KBM-7 (cell line): ENCODE measurements around the gene MTMR3.
"Not testable (repeated sequence)": the region's sequence is repeated elsewhere in the genome, so short reads cannot be mapped to it uniquely, and the experiment has no call there.

ENCODE experiments used
- DNase-seq: peaks from one replicate; pipeline ENCODE4 v3.0.0-alpha.2; 2015
- in situ Hi-C: fragments of 300-500 bp; cut with MboI; formaldehyde crosslinking; loops from 2 replicates; pipeline ENCODE4 v1.14.3; 2020; ENCODE audit warnings: low sequenced_read_pairs, low pct_unique_long_range_greater_than_20kb, mixed read lengths

The MTMR3 gene

DNA sequence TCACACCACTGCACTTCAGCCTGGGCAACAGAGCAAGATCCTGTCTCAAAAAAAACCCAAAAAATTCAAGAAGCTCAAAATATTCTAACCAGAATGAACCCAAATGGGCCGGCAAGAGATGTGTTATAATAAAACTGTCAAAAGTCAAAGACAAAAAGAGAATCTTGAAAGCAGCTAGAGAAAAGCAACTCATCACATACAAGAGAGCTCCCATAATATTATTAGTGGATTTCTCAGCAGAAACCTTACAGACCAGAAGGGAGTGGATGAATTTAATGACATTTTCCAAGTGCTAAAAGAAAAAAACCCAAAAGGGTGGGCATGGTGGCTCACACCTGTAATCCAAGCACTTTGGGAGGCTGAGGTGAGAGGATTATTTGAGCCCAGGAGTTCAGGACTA, 174.4 kb downstream of the MTMR3 start:
- in situ Hi-C loops = no loop called here
- DNase-seq = no peak

DNA sequence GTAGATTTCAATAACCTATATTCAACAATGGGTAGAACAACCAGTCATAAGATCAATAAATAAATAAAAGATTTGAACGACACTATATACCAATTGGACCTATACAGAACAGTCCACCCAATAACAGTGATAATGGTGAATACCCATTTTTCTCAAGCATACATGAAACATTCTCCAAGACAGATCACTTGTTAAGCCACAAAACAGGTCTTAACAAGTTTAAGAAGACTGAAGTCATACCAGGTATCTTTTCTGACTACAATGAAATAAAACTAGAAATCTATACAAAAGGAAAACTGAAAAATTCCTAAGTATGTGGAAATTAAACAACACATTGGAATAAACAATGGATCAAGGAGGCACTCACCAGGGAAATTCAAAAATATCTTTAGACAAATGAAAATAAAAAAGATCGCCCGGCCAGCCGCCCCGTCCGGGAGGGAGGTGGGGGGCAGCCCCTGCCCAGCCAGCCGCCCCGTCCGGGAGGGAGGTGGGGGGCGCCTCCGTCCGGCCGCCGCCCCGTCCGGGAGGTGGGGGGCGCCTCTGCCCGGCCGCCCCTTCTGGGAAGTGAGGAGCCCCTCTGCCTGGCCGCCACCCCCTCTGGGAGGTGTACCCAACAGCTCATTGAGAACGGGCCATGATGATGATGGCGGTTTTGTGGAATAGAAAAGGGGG, 176.5 kb downstream of the MTMR3 start:
- DNase-seq, in situ Hi-C loops: not testable (repeated sequence)

DNA sequence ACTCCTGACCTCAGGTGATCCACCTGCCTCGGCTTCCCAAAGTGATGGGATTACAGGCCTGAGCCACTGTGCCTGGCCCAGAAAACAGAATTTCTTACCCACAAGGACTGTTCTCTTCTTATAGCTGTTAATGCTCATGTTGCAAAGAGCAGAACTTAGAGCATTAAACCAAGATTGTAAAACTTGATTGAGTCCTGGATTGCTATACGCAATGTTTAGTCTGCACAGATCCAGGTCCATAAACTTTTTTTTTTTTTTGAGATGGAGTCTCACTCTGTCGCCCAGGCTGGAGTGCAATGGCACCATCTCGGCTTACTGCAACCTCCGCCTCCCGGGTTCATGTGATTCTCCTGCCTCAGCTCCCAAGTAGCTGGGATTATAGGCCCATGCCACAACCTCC, 178.1 kb downstream of the MTMR3 start:
- in situ Hi-C loops, DNase-seq: not testable (repeated sequence)

DNA sequence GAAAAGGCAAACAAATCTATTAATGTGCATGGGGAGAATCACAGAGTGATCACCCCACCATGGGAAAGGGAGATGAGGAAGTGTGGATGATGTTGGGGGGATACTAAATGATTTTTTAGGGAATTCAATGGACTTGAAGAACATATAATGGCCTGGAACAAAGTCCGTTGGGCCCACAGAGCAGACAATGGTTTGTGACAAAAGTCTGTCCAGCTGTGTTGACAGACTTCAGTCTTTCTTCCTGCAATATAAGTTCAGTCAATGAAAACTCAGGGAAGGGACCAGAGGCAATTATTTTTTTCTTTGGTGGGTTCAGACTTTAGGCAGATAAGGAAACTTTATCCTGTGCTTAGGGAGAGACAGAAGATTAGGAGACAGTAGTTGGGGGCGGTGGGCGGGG, 179.3 kb downstream of the MTMR3 start:
- DNase-seq = no peak
- in situ Hi-C loops = no loop called here

DNA sequence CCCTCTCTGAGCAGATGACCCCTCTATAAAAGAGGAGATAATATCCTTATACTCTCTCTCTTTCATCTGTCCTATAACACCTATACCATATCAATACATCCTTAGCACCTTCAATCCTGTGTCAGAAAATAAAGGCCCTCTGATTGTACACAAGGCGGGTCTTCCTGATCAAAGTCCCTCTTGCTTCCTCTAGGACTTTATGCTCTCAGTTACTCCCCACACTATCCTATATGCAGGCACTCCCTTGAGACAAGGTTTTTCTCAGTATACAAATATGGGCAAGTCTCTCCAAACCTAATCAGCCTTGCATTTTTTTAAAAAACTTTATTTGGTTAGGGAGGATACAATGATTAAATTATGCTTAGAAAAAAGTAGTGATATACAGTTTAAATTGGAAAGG, 180.0 kb downstream of the MTMR3 start:
- in situ Hi-C loops = no loop called here
- DNase-seq = no peak

DNA sequence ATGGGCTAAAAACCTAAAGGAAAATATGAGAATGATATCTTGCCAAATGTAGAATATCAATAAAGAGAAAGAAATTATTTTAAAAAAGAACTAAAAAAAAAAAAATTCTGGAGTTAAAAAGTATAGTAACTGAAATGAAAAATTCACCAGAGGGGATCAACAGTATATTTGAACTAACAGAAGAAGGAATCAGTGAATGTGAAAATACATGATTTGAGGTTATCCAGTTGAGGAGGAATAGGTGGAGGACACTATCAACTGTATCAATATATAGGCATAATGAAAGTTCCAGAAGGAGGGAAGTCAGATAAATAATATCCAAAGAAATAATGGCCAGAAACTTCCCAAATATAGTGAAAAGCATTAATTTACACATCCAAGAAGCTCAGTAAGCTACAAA, 181.2 kb downstream of the MTMR3 start:
- DNase-seq = no peak
- in situ Hi-C loops = no loop called here

DNA sequence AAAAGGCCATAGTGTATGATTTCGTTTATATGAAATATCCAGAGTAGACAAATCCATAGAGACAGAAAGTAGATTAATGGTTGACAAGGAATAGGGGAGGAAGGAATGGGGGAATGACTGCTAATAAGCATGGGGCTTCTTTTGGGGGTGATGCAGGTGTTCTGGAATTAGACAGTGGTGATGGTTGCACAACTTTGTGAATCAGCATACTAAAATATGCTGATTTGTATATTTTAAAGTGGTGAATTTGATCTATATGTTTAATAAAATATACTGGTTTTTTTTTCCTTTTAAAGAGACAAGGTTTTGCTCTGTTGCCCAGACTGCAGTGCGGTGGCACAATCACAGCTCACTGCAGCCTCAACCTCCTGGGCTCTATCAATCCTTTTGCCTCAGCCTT, 190.8 kb downstream of the MTMR3 start:
- no peak for DNase-seq
- in situ Hi-C loops = no loop called here

DNA sequence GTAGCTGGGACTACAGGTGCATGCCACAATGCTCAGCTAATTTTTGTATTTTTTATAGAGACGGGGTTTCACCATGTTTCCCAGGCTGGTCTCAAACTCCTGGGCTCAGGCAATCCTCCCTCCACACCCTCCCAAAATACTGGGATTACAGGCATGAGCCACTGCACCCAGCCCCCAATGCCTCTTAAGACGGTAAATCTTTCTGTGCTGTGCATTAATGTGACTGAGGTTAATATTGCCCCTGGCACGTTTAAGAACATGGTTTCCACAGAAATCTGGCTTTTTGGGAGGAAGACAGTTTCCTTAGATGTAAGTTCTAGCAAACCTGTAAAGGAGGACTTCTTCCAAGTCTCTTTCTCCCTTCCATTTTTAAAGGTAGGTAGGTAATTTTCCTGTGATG, 191.2 kb downstream of the MTMR3 start:
- in situ Hi-C loops = no loop called here
- DNase-seq = no peak

DNA sequence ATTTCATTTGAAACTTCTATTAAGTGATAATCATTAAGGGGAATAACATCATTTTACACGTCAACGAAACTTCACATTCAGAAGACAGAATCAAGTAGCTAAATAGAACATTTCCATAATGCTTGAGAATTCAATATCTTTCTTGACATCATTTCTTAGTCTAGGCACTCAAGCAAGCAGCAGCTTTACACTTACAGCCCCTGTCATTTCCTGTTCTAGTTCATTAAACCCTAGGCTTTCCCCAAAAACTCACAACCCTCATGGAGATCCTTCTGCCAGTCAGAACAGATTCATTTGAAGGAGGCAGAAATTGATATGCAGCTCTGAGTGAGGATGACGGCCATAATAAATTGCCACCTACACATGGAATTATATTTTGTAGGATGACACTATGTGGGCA, 192.0 kb downstream of the MTMR3 start:
- no peak for DNase-seq

DNA sequence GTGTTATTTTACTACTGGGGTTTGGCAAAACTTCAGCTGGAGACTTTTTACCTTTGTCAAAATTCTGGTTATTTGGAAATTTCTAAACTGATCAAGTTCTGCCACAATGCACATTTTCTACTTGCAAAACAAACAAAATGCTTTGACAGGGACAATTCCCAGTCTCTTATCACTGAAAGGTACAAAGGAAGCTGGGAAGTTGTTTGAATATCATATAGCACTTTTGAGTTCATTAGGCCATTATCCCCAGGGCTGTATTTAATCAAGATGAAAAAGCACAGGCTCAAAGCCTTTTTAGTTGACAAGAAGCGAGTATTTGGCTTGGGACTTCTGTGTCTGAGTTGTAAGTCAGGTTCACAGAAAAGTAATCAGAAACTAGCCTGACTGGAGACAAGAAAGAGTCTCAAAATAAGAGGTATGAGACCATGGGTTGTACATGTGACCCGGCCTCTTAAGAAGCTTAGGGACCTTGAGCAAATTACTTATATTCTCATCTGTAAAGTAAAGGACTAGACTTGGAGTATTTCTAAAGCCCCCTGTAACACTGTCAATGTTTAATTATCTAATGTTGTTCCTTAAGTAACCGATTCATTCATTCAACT, 194.4 kb downstream of the MTMR3 start:
- in situ Hi-C loops = no loop called here

More for the DNA sequence above, 192.0 kb downstream of the MTMR3 start:
- in situ Hi-C loops = no loop called here

DNA sequence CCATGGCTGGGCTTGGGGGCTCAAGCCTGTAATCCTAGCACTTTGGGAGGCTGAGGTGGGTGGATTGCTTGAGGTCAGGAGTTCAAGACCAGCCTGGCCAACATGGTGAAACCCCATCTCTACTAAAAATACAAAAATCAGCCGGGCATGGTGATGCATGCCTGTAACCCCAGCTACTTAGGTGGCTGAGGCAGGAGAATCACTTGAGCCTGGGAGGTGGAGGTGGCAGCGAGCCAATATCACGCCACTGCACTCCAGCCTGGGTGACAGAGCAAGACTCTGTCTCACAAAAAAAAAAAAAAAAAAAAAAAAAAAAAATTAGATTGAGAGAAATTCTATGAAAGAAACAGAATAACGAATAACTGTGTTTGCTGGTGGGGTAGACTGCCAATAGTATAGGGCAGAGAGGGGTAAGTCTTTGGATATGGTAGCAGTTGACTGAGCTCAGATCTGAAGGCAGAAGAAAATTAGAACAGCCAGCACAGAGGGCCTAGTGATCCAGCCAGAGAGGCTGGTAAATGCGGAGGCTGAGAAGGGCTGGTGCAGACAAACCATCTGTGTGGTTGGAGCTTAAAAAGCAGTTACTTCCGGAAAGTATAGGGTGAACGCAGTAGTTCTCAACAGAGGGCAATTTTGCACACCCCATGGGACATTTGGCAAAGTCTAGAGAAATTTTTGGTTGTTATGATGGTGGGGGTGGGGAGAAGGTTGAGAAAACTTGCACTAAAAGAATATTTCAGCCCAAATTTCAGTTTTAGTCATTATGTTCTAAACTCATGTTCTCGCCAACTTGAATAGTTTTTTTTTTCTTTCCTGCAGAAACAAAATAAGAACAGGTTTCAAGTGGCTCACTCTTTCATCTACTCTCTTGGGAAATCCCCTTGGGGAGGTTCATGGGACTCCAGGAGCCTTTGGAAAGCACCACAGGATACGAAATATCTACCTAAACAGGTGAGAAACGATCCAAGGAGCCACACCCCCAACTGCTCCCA, 195.6 kb downstream of the MTMR3 start:
- in situ Hi-C loops = no loop called here
- no peak for DNase-seq

More for the DNA sequence above, 194.4 kb downstream of the MTMR3 start:
- DNase-seq = no peak

DNA sequence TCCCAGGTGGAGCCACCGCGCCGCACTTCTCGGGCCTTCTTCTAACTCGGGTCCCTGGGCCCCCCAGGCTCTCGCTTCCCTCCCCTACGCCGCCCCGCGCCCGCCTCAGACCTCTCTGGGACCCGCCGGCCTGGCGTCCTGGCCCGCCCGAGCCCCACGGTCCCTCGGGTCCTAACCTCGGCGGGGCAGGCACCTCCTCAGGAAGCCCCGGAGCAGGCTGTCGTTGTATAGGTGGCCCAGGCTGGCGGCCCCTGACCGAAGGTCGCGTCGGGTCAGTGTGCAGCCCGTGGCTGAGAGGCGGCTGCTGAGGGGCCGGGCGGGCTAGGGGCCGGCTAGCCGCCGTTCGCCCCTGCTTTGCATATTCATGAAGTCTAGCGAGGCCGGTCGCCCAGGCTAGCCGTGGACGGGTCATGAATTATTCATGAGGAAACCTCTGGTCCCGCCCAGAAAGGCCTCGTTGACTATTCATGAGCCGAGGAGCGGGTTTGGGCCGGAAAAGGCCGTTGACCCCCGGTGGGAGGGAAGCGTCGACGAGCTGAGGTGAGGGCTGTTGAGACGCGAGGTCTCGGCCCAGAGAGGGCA, 197.1 kb downstream of the MTMR3 start, which contains the start of gene HORMAD2:
Gene HORMAD2 (plus strand): TSS at position 513 of the 582 bp plus-strand sequence. CDS start 13,489 bp downstream, outside the sequence.
- in situ Hi-C loops = no loop called here
- DNase-seq = no peak
